ENCODE measurements around the gene EYA4. TPM values are rescaled to one million over a fixed set of nuclear protein-coding genes. Genes with fewer than 3 reads are reported as not detected.

EYA4 gene
- total RNA-seq, 2 experiments from 2014 or later, result not detected

- H3K27me3 Mint-ChIP-seq, result peaks cover 8% of the 10 kb centered on the region
- no peak overlapping the region for H3K4me3 ChIP-seq (ENCODE audit: low read length)
- H3K27me3 ChIP-seq (ENCODE audit: control insufficient read depth in 1 of 2, insufficient read depth in 2 of 2, low read length in 2 of 2), result peaks cover 2 to 3% of the 10 kb centered on the region in 2 experiments
- H3K36me3 ChIP-seq (ENCODE audit: insufficient read depth, low read length), result no peaks in the 10 kb centered on the region
- DNase-seq (no peak), ATAC-seq (ENCODE audit: poor library complexity) (no peak)
- TF ChIP-seq CTCF (IDR thresholded peaks at IDR 0.05), result no peak
- no peak overlapping the region for H3K4me3 Mint-ChIP-seq
- POLR2A ChIA-PET, result no interaction called here
- H3K4me1 ChIP-seq (ENCODE audit: insufficient read depth, low read length), result no peaks in the 10 kb centered on the region
- no peaks in the 10 kb centered on the region for H3K9me3 Mint-ChIP-seq
- H3K9me3 ChIP-seq (ENCODE audit: control insufficient read depth in 1 of 2, insufficient read depth in 1 of 2, low read length in 2 of 2), result no peaks in the 10 kb centered on the region
- CTCF ChIA-PET, result no interaction called here
- H3K27ac ChIP-seq (ENCODE audit: low read depth in 1 of 2, low read length in 2 of 2), result no peak overlapping the region
- H3K36me3 Mint-ChIP-seq (ENCODE audit: low read depth), result no peaks in the 10 kb centered on the region
- no peak overlapping the region for H3K27ac Mint-ChIP-seq
- no peaks in the 10 kb centered on the region for H3K4me1 Mint-ChIP-seq (ENCODE audit: low read depth)
- intact Hi-C loops (cut with DNase I, micrococcal nuclease), result no loop called here
These were observed 308.2 kb downstream of the EYA4 start for GRCh38 chr6:133549371-133549801.

GRCh38 chr6:133550026-133550425, 308.9 kb downstream of the EYA4 start:
- TF ChIP-seq CTCF (IDR thresholded peaks at IDR 0.05), result no peak
- no peak overlapping the region for H3K27ac ChIP-seq (ENCODE audit: low read depth in 1 of 2, low read length in 2 of 2)
- ChIA-PET CTCF (no interaction called here), POLR2A (interaction anchor here (0.7 kb wide), 1 partner anchor 735 kb away, joined by 3 read pairs; no protein-coding TSS in a partner anchor)
- no peak overlapping the region for H3K4me3 ChIP-seq (ENCODE audit: low read length)
- DNase-seq (no peak), ATAC-seq (ENCODE audit: poor library complexity) (no peak)
- peaks cover 0 to 3% of the 10 kb centered on the region in 2 experiments for H3K27me3 ChIP-seq (ENCODE audit: control insufficient read depth in 1 of 2, insufficient read depth in 2 of 2, low read length in 2 of 2)
- no peak overlapping the region for H3K27ac Mint-ChIP-seq
- no peaks in the 10 kb centered on the region for H3K4me1 ChIP-seq (ENCODE audit: insufficient read depth, low read length)
- intact Hi-C loops (cut with DNase I, micrococcal nuclease), result loop anchor here in 1 of 2 experiments (5.0 to 10.0 kb wide), 3 partner anchors 725 to 1018 kb away; no protein-coding TSS in a partner anchor
- no peaks in the 10 kb centered on the region for H3K9me3 Mint-ChIP-seq
- peaks cover 8% of the 10 kb centered on the region for H3K27me3 Mint-ChIP-seq
- H3K9me3 ChIP-seq (ENCODE audit: control insufficient read depth in 1 of 2, insufficient read depth in 1 of 2, low read length in 2 of 2), result no peaks in the 10 kb centered on the region
- H3K4me1 Mint-ChIP-seq (ENCODE audit: low read depth), result no peaks in the 10 kb centered on the region
- H3K4me3 Mint-ChIP-seq, result no peak overlapping the region
- no peaks in the 10 kb centered on the region for H3K36me3 Mint-ChIP-seq (ENCODE audit: low read depth)
- H3K36me3 ChIP-seq (ENCODE audit: insufficient read depth, low read length), result no peaks in the 10 kb centered on the region

- no peaks in the 10 kb centered on the region for H3K9me3 ChIP-seq (ENCODE audit: control insufficient read depth in 1 of 2, insufficient read depth in 1 of 2, low read length in 2 of 2)
- no peaks in the 10 kb centered on the region for H3K36me3 ChIP-seq (ENCODE audit: insufficient read depth, low read length)
- H3K4me1 ChIP-seq (ENCODE audit: insufficient read depth, low read length), result no peaks in the 10 kb centered on the region
- ChIA-PET CTCF (no interaction called here), POLR2A (no interaction called here)
- Mint-ChIP-seq H3K9me3 (no peaks in the 10 kb centered on the region), H3K27me3 (peaks cover 8% of the 10 kb centered on the region), H3K4me1 (ENCODE audit: low read depth) (no peaks in the 10 kb centered on the region), H3K36me3 (ENCODE audit: low read depth) (no peaks in the 10 kb centered on the region), H3K4me3 (no peak overlapping the region), H3K27ac (no peak overlapping the region)
- no peak for ATAC-seq (ENCODE audit: poor library complexity)
- intact Hi-C loops (cut with DNase I, micrococcal nuclease), result loop anchor here in 1 of 2 experiments (5.0 to 10.0 kb wide), 3 partner anchors 727 to 1019 kb away; no protein-coding TSS in a partner anchor
- DNase-seq, result no peak
- TF ChIP-seq CTCF (IDR thresholded peaks at IDR 0.05), result no peak
- H3K27me3 ChIP-seq (ENCODE audit: control insufficient read depth in 1 of 2, insufficient read depth in 2 of 2, low read length in 2 of 2), result peaks cover 0 to 3% of the 10 kb centered on the region in 2 experiments
- H3K27ac ChIP-seq (ENCODE audit: low read depth in 1 of 2, low read length in 2 of 2), result no peak overlapping the region
- no peak overlapping the region for H3K4me3 ChIP-seq (ENCODE audit: low read length)
These were observed 310.3 kb downstream of the EYA4 start for GRCh38 chr6:133551436-133551835.
